H9 (cell line): ENCODE data around the gene HAUS2. TPM values are rescaled to one million over a fixed set of nuclear protein-coding genes. Genes with fewer than 3 reads are reported as not detected.
A peak's percentile ranks its signal among the peaks of the same experiment; 100 is the strongest.

Source experiments
- DNase-seq: peaks from one replicate; pipeline ENCODE4 v3.0.0-alpha.2; 2017
- H2AFZ ChIP-seq: one replicate; pipeline ENCODE4 v1.6.1; 2013; ENCODE audit warnings: mild to moderate bottlenecking, low read length, control low read depth, moderate library complexity
- H2AK5ac ChIP-seq: 2 replicates; pipeline ENCODE4 v1.6.1; 2013; ENCODE audit warnings: low read length, control low read depth, mixed read lengths; ENCODE audit not compliant: insufficient read length
- H2BK120ac ChIP-seq: one replicate; pipeline ENCODE4 v1.6.1; 2013; ENCODE audit warnings: low read depth, mild to moderate bottlenecking, low read length, control low read depth, inconsistent platforms; ENCODE audit not compliant: poor library complexity, severe bottlenecking
- H2BK12ac ChIP-seq: 2 replicates; pipeline ENCODE4 v1.6.1; 2013; ENCODE audit warnings: low read length, control low read depth, mixed read lengths, low read depth; ENCODE audit not compliant: insufficient read length
- H2BK15ac ChIP-seq: 2 replicates; pipeline ENCODE4 v1.6.1; 2013; ENCODE audit warnings: low read depth, low read length, control low read depth
- H2BK20ac ChIP-seq: one replicate; pipeline ENCODE4 v1.6.1; 2013; ENCODE audit warnings: low read depth, mild to moderate bottlenecking, low read length, control low read depth, inconsistent platforms; ENCODE audit not compliant: poor library complexity, severe bottlenecking
- H2BK5ac ChIP-seq: 2 replicates; pipeline ENCODE4 v1.6.1; 2013; ENCODE audit warnings: low read length, control low read depth, mixed read lengths; ENCODE audit not compliant: insufficient read length
- H3K14ac ChIP-seq: 2 replicates; pipeline ENCODE4 v1.6.1; 2013; ENCODE audit warnings: low read length, control low read depth; ENCODE audit not compliant: insufficient read depth
- H3K18ac ChIP-seq: 2 replicates; pipeline ENCODE4 v1.6.1; 2013; ENCODE audit warnings: low read depth, mild to moderate bottlenecking, mixed read lengths, low read length, control low read depth; ENCODE audit not compliant: insufficient read length
- H3K23ac ChIP-seq: 2 replicates; pipeline ENCODE4 v1.6.1; 2013; ENCODE audit warnings: low read length, control low read depth, mixed read lengths, low read depth; ENCODE audit not compliant: insufficient read length
- H3K23me2 ChIP-seq: 2 replicates; pipeline ENCODE4 v1.6.1; 2013; ENCODE audit warnings: low read depth, mild to moderate bottlenecking, mixed read lengths, low read length, control low read depth; ENCODE audit not compliant: insufficient read length, poor library complexity, severe bottlenecking
- H3K27ac ChIP-seq: 2 replicates; pipeline ENCODE4 v1.5.1; 2013; ENCODE audit warnings: low read length, control low read depth, mixed read lengths, low read depth; ENCODE audit not compliant: insufficient read length
- H3K27me3 ChIP-seq: 2 replicates; pipeline ENCODE4 v1.6.1; 2013; ENCODE audit warnings: low read length, control low read depth, inconsistent platforms; ENCODE audit not compliant: insufficient read depth
- H3K4ac ChIP-seq: 2 replicates; pipeline ENCODE4 v1.6.1; 2013; ENCODE audit warnings: low read depth, mild to moderate bottlenecking, control low read depth, inconsistent platforms, low read length, moderate library complexity
- H3K4me1 ChIP-seq: 2 replicates; pipeline ENCODE4 v1.6.1; 2013; ENCODE audit warnings: low read length, control low read depth, inconsistent platforms; ENCODE audit not compliant: insufficient read depth
- H3K4me2 ChIP-seq: 2 replicates; pipeline ENCODE4 v1.6.1; 2013; ENCODE audit warnings: low read length, control low read depth, mixed read lengths; ENCODE audit not compliant: insufficient read length, insufficient read depth
- H3K56ac ChIP-seq: 2 replicates; pipeline ENCODE4 v1.6.1; 2013; ENCODE audit warnings: low read depth, mild to moderate bottlenecking, mixed read lengths, low read length, control low read depth; ENCODE audit not compliant: insufficient read length
- H3K79me1 ChIP-seq: 2 replicates; pipeline ENCODE4 v1.6.1; 2013; ENCODE audit warnings: low read depth, mild to moderate bottlenecking, moderate library complexity, low read length, control low read depth, inconsistent platforms; ENCODE audit not compliant: insufficient read depth, poor library complexity, severe bottlenecking
- H3K79me2 ChIP-seq: 2 replicates; pipeline ENCODE4 v1.6.1; 2013; ENCODE audit warnings: low read length, control low read depth, inconsistent platforms; ENCODE audit not compliant: insufficient read depth
- H3K9ac ChIP-seq: 2 replicates; pipeline ENCODE4 v1.6.1; 2013; ENCODE audit warnings: low read length, control low read depth, mixed read lengths; ENCODE audit not compliant: insufficient read length; ENCODE audit errors: extremely low read depth
- H3K9me3 ChIP-seq: one replicate; pipeline ENCODE4 v1.6.1; 2013; ENCODE audit warnings: low read depth, low read length, inconsistent platforms; ENCODE audit not compliant: control insufficient read depth
- H3T11ph ChIP-seq: one replicate; pipeline ENCODE4 v1.6.1; 2013; ENCODE audit warnings: mild to moderate bottlenecking, low read length, control low read depth, inconsistent platforms
- H4K20me1 ChIP-seq: one replicate; pipeline ENCODE4 v1.6.1; 2013; ENCODE audit not compliant: control insufficient read depth, insufficient read length, insufficient read depth
- H4K5ac ChIP-seq: 2 replicates; pipeline ENCODE4 v1.6.1; 2013; ENCODE audit warnings: low read depth, mild to moderate bottlenecking, mixed read lengths, low read length, control low read depth; ENCODE audit not compliant: insufficient read length
- H4K8ac ChIP-seq: replicated peaks from 2 replicates; pipeline ENCODE4 v1.6.1; 2013; ENCODE audit warnings: low read length, control low read depth, mixed read lengths, low read depth; ENCODE audit not compliant: insufficient read length
- H4K91ac ChIP-seq: 2 replicates; pipeline ENCODE4 v1.6.1; 2013; ENCODE audit warnings: low read depth, mild to moderate bottlenecking, moderate library complexity, mixed read lengths, low read length, control low read depth; ENCODE audit not compliant: insufficient read length
- H3K27ac Mint-ChIP-seq, 3 experiments: 2 replicates in 2 of 3; 3 replicates in 1 of 3; pipeline ENCODE4 v1.8.0; 2020 to 2021; ENCODE audit warnings: mixed read lengths in 3 of 3, mild to moderate bottlenecking in 1 of 3, moderate library complexity in 1 of 3
- H3K27me3 Mint-ChIP-seq: 2 replicates; pipeline ENCODE4 v1.8.0; 2021; ENCODE audit warnings: low read depth, mild to moderate bottlenecking, moderate library complexity, mixed read lengths
- H3K36me3 Mint-ChIP-seq, 3 experiments: 2 replicates in 2 of 3; 3 replicates in 1 of 3; pipeline ENCODE4 v1.8.0; 2020 to 2021; ENCODE audit warnings: low read depth in 3 of 3, mixed read lengths in 3 of 3; ENCODE audit not compliant: insufficient read depth in 1 of 3
- H3K4me1 Mint-ChIP-seq, 2 experiments: 2 replicates each; pipeline ENCODE4 v1.8.0; 2020; ENCODE audit warnings: mixed read lengths in 2 of 2
- H3K4me3 Mint-ChIP-seq, 2 experiments: 2 replicates in 1 of 2; 3 replicates in 1 of 2; pipeline ENCODE4 v1.8.0; 2020 to 2021; ENCODE audit warnings: mild to moderate bottlenecking in 2 of 2, mixed read lengths in 2 of 2, moderate library complexity in 1 of 2
- H3K9me3 Mint-ChIP-seq, 2 experiments: 2 replicates in 1 of 2; 3 replicates in 1 of 2; pipeline ENCODE4 v1.8.0; 2020; ENCODE audit warnings: mild to moderate bottlenecking in 2 of 2, mixed read lengths in 2 of 2, moderate library complexity in 1 of 2
- CTCF ChIP-seq: fragments of 200-600 bp; sonication (generic); conservative IDR thresholded peaks from 3 replicates; pipeline ENCODE4 v1.8.0; 2021; ENCODE audit warnings: antibody characterized with exemption, mild to moderate bottlenecking
- WGBS: extraction: QIAGEN DNeasy Blood & Tissue Kit; methylation state at CpG from one replicate; pipeline ENCODE4 v1.1.7; 2013; ENCODE audit warnings: missing lambda C conversion rate, low lambda C conversion rate, mixed read lengths; ENCODE audit not compliant: insufficient read length; ENCODE audit errors: extremely low coverage; 5-methylcytosine and 5-hydroxymethylcytosine counted together
- total RNA-seq: library from RNA; stranded (reverse); gene quantifications from 2 replicates; pipeline ENCODE4 v1.2.1, GENCODE V29; 2021

Gene HAUS2
- total RNA-seq, 1 experiment from 2014 or later: 42.5 TPM

DNA sequence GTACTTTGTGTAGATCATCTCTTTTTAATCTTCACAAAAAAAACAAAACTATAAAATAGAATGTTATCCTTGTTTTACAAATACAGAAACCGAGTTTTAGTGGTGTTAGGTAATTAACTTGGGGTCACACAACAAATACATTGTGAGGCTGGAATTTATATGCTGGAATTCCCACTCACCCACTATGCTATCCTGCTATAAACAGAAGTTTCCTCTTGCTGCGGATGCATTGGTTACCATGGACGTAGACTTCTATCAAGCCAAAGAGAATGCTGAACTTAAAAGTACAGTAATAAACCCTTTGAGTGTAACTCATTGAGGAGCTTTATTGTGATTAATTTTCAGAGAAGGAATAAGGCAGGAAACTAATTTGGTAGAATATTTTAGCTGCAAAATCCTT lies 44.0 kb upstream of the HAUS2 start:
- Histone ChIP-seq H3K14ac (no peak overlapping the region), H4K91ac (no peak overlapping the region), H4K20me1 (no peaks in the 10 kb centered on the region), H2BK120ac (no peak overlapping the region), H2AK5ac (no peak overlapping the region), H3K27me3 (no peaks in the 10 kb centered on the region), H3K4me1 (peaks cover 3% of the 10 kb centered on the region; the same call in 1 of the 2 replicates), H4K8ac (no peak overlapping the region), H3K23ac (no peak overlapping the region), H3K27ac (no peak overlapping the region), H3K79me1 (peaks cover 6% of the 10 kb centered on the region), H3K9me3 (no peaks in the 10 kb centered on the region), H2BK20ac (no peak overlapping the region), H3K4ac (no peak overlapping the region), H3K4me2 (no peak overlapping the region), H3K23me2 (no peaks in the 10 kb centered on the region), H3K56ac (no peak overlapping the region), H2AFZ (no peak overlapping the region), H2BK15ac (no peak overlapping the region), H2BK12ac (no peak overlapping the region), H3K9ac (peak overlapping the region; percentile 31), H3K79me2 (peaks cover 2% of the 10 kb centered on the region; the same call in 1 of the 2 replicates), H4K5ac (no peak overlapping the region), H3T11ph (no peak overlapping the region), H3K18ac (no peak overlapping the region), H2BK5ac (no peak overlapping the region)
- TF ChIP-seq CTCF: no peak
- WGBS: no CpG with 5 or more reads among the region's 3 CpGs
- Mint-ChIP-seq H3K36me3 (peaks cover 0 to 4% (median 0%) of the 10 kb centered on the region in 3 experiments; a peak in 3 of 7 replicates), H3K4me3 (no peak overlapping the region), H3K9me3 (no peaks in the 10 kb centered on the region), H3K27me3 (no peaks in the 10 kb centered on the region), H3K27ac (no peak overlapping the region), H3K4me1 (peaks cover 12 to 14% of the 10 kb centered on the region in 2 experiments)
- no peak for DNase-seq
